GM12865 (cell line): ENCODE measurements around the gene ZNF821.

Experiments
- DNase-seq: peaks from one replicate; pipeline ENCODE4 v3.0.0; 2010; ENCODE audit warnings: low read depth
- H3K4me3 ChIP-seq: 2 replicates; pipeline ENCODE4 v1.5.1; 2011; ENCODE audit warnings: mild to moderate bottlenecking, low read depth, low read length, control low read depth
- CTCF ChIP-seq: IDR thresholded peaks from 2 replicates; pipeline ENCODE4 v1.5.1; 2011; ENCODE audit warnings: low read length, control low read depth, low read depth, inconsistent platforms; ENCODE audit not compliant: insufficient read depth; ENCODE audit errors: missing control alignments

ZNF821 gene

DNA sequence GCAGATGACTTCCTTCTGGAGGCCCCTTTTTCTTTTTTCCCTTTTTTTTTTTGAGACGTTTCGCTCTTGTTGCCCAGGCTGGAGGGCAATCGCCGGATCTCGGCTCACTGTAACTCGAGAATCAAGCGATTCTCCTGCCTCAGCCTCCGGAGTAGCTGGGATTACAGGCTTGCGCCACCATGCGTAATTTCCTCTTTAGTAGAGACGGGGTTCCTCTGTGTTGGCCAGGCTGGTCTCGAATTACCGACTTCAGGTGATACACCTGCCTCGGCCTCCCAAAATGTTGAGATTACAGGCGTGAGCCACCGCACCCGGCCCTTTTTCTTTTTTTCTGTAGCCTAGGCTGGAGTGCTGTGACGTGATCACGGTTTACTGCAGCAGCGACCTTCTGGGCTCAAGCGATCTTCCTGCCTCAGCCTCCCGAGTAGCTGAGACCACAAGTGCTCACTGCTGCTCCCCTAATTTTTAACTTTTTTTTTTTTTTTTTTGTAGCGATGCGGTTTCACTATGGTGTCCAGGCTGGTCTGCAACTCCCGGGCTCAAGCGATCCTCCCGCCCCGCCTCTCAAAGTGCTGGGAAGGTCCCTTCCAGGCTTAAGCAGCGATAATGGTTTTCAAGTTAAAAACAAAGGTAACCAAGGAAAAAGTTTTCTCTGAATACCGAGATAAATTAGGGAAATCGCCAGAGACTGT, 10.4 kb upstream of the ZNF821 start:
- DNase-seq = peak; percentile 59
- no peak for TF ChIP-seq CTCF

GRCh38 chr16:71893888-71894228, 9.9 kb upstream of the ZNF821 start:
- DNase-seq = no peak
- H3K4me3 ChIP-seq = peak overlapping the region; percentile 95

More for the DNA sequence above, 10.4 kb upstream of the ZNF821 start:
- peak overlapping the region; percentile 95 for H3K4me3 ChIP-seq

DNA sequence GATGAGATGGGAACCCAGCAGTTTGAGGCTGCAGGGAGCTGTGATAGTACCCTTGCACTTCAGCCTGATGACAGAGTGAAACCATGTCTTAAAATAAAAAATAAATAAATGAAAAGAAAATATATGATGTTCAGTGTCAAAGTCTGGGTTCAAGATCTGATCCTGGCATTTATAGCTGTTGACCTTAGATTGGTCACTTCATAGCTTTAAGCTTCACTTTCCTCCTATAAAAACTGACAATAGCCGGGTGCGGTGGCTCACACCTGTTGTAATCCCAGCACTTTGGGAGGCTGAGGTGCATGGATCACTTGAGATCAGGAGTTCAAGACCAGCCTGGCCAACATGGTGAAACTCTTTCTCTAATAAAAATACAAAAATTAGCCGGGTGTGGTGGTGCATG, 5.2 kb upstream of the ZNF821 start:
- H3K4me3 ChIP-seq = no peak overlapping the region
- DNase-seq = no peak
- TF ChIP-seq CTCF = no peak

More at GRCh38 chr16:71893888-71894228, 9.9 kb upstream of the ZNF821 start:
- TF ChIP-seq CTCF = no peak

GRCh38 chr16:71885261-71885650, 1.3 kb upstream of the ZNF821 start:
- no peak for TF ChIP-seq CTCF
- DNase-seq = no peak
- no peak overlapping the region; the same call in 1 of the 2 replicates for H3K4me3 ChIP-seq

DNA sequence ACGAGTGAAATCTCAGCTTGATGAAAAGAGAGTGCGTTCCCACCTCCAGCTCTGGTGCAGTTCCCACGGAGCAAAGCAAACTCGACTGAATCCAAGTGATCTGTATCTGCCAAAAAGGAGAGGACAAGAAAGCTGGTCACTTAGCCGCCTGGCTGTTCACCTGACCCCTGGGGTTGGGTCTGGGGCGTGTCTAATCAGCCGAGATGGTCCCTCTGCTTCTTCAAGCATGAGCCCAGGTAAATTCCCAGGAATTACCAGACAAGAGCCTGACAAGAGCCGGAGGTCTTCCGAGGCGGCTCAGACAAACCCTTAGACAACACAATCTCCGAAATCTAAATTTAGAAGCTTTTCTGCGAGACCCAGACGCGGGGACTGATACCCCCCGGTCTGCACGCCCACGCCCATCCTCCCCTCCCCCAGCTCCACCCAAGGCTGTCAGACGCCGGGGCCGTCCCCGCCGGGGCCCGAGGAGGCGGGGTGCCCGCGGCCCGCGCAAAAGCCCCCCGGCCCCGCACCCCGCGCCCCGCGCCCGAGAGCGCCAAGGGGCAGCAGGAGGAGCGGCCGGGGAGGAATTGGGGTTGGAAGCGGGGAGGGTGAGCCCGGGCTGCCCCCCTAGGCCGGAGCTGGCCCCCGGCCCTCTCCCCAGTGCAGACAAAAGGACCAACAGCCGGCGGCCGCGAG, 674 bp downstream of the ZNF821 start:
- DNase-seq = peak; percentile 50
- H3K4me3 ChIP-seq = peak overlapping the region; percentile 91
- TF ChIP-seq CTCF = peak; percentile 46

- H3K4me3 ChIP-seq = peak overlapping the region; percentile 91
- peak; percentile 94 for DNase-seq
- TF ChIP-seq CTCF = peak; percentile 75
Measured at GRCh38 chr16:71882505-71883167, 1.3 kb downstream of the ZNF821 start.
